Prostate gland (tissue), 2 donors: ENCODE results near the gene ITGB4.

ENCODE experiments used
- POLR2A ChIP-seq: fragments of 450-650 bp; IDR thresholded peaks from one replicate; pipeline ENCODE4 v1.6.1; 2016; ENCODE audit warnings: antibody characterized with exemption, mild to moderate bottlenecking
- POLR2AphosphoS5 ChIP-seq: sonication (generic); formaldehyde crosslinking; IDR thresholded peaks from one replicate; pipeline ENCODE4 v1.6.1; 2017; ENCODE audit warnings: antibody characterized with exemption
- TF ChIP-seq, protein P1 (sequence below), 4 experiments: fragments of 200-600 bp in 2 of 4; fragments of 450-650 bp in 2 of 4; sonication (generic) in 2 of 4; IDR thresholded peaks; 1 replicate in 3 of 4; 2 replicates in 1 of 4; pipeline ENCODE4 v1.5.1; 2016 to 2019; ENCODE audit warnings: antibody characterized with exemption in 4 of 4, mild to moderate bottlenecking in 2 of 4, moderate library complexity in 2 of 4

DNA sequence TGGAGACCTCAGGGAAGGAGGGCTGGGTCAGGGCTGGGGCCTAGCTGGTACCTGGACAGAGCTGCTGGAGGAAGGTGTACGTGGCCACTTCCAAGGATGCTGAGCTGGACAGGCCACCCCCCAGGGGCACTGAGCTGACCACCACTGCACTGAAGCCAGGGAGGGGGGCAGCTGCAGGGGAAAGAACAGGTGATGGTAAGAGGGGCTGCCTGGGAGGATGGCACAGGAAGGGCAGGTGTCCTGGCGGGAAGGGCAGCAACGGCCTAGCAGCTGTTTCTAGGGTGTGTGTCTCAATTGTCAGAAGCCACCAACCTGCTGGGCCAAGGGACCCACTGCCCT is 42.0 kb downstream of the ITGB4 start:
- TF ChIP-seq, protein P1, sequence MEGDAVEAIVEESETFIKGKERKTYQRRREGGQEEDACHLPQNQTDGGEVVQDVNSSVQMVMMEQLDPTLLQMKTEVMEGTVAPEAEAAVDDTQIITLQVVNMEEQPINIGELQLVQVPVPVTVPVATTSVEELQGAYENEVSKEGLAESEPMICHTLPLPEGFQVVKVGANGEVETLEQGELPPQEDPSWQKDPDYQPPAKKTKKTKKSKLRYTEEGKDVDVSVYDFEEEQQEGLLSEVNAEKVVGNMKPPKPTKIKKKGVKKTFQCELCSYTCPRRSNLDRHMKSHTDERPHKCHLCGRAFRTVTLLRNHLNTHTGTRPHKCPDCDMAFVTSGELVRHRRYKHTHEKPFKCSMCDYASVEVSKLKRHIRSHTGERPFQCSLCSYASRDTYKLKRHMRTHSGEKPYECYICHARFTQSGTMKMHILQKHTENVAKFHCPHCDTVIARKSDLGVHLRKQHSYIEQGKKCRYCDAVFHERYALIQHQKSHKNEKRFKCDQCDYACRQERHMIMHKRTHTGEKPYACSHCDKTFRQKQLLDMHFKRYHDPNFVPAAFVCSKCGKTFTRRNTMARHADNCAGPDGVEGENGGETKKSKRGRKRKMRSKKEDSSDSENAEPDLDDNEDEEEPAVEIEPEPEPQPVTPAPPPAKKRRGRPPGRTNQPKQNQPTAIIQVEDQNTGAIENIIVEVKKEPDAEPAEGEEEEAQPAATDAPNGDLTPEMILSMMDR (IDR thresholded peaks at IDR 0.05): no peak
- TF ChIP-seq POLR2A (no peak), POLR2AphosphoS5 (no peak)
